ENCODE results near the gene NREP. TPM values are rescaled to one million over a fixed set of nuclear protein-coding genes. Genes with fewer than 3 reads are reported as not detected.

NREP gene
- total RNA-seq, 1 donor from 2014 or later: 465 TPM

GRCh38 chr5:111747337-111747736 is 9.7 kb downstream of the NREP start:
- peaks cover 30% of the 10 kb centered on the region for H3K4me1 ChIP-seq

GRCh38 chr5:111746791-111747190 is 10.2 kb downstream of the NREP start:
- Mint-ChIP-seq H3K36me3 (peaks cover 71% of the 10 kb centered on the region), H3K27ac (no peak overlapping the region), H3K4me1 (peaks cover 30% of the 10 kb centered on the region), H3K4me3 (no peak overlapping the region), H3K27me3 (ENCODE audit: insufficient read depth, low read depth) (no peaks in the 10 kb centered on the region), H3K9me3 (peaks cover 16% of the 10 kb centered on the region)
- H3K79me2 ChIP-seq (ENCODE audit: low read depth): peaks cover 100% of the 10 kb centered on the region
- no peak overlapping the region for H3K9ac ChIP-seq
- no peaks in the 10 kb centered on the region for H3K27me3 ChIP-seq
- no peak overlapping the region for H2AFZ ChIP-seq (replicated peaks)
- no peaks in the 10 kb centered on the region for H3F3A ChIP-seq (ENCODE audit: low read depth)
- H3K27ac ChIP-seq: no peak overlapping the region
- peaks cover 83% of the 10 kb centered on the region for H4K20me1 ChIP-seq (ENCODE audit: low read depth)
- peaks cover 32% of the 10 kb centered on the region for H3K4me1 ChIP-seq
- H3K9me3 ChIP-seq (ENCODE audit: low read depth): no peaks in the 10 kb centered on the region
- no peak overlapping the region for H3K4me2 ChIP-seq
- no peak overlapping the region for H3K4me3 ChIP-seq
- TF ChIP-seq EZH2phosphoT487 (IDR thresholded peaks at IDR 0.05): no peak
- TF ChIP-seq EZH2 (IDR thresholded peaks at IDR 0.05): no peak
- no peak for TF ChIP-seq CTCF (IDR thresholded peaks at IDR 0.05)
- no peaks in the 10 kb centered on the region for H3K36me3 ChIP-seq
- no peak for DNase-seq (ENCODE audit: low spot score)

More at GRCh38 chr5:111747337-111747736, 9.7 kb downstream of the NREP start:
- H3K4me3 Mint-ChIP-seq: no peak overlapping the region
- H3K9me3 ChIP-seq (ENCODE audit: low read depth): no peaks in the 10 kb centered on the region
- no peak for DNase-seq (ENCODE audit: low spot score)
- H3K9ac ChIP-seq: no peak overlapping the region
- H3K36me3 ChIP-seq: no peaks in the 10 kb centered on the region
- no peak overlapping the region for H3K4me2 ChIP-seq
- no peak overlapping the region for H3K27ac ChIP-seq
- H3K79me2 ChIP-seq (ENCODE audit: low read depth): peaks cover 100% of the 10 kb centered on the region
- peaks cover 26% of the 10 kb centered on the region for H3K4me1 Mint-ChIP-seq
- no peak overlapping the region for H3K4me3 ChIP-seq
- H3F3A ChIP-seq (ENCODE audit: low read depth): no peaks in the 10 kb centered on the region
- no peak for TF ChIP-seq CTCF (IDR thresholded peaks at IDR 0.05)
- TF ChIP-seq EZH2 (IDR thresholded peaks at IDR 0.05): no peak
- TF ChIP-seq EZH2phosphoT487 (IDR thresholded peaks at IDR 0.05): no peak
- no peaks in the 10 kb centered on the region for H3K27me3 ChIP-seq
- peaks cover 72% of the 10 kb centered on the region for H3K36me3 Mint-ChIP-seq
- H4K20me1 ChIP-seq (ENCODE audit: low read depth): peaks cover 83% of the 10 kb centered on the region
- H3K27me3 Mint-ChIP-seq (ENCODE audit: insufficient read depth, low read depth): no peaks in the 10 kb centered on the region
- no peak overlapping the region for H2AFZ ChIP-seq (replicated peaks)
- H3K9me3 Mint-ChIP-seq: peaks cover 18% of the 10 kb centered on the region
- H3K27ac Mint-ChIP-seq: no peak overlapping the region

GRCh38 chr5:111745075-111745739 is 11.8 kb downstream of the NREP start:
- DNase-seq (ENCODE audit: low spot score): no peak
- Mint-ChIP-seq H3K4me1 (peaks cover 36% of the 10 kb centered on the region), H3K27me3 (ENCODE audit: insufficient read depth, low read depth) (no peaks in the 10 kb centered on the region), H3K27ac (no peak overlapping the region), H3K9me3 (peaks cover 7% of the 10 kb centered on the region), H3K4me3 (no peak overlapping the region), H3K36me3 (peaks cover 73% of the 10 kb centered on the region)
- Histone ChIP-seq H3K27me3 (no peaks in the 10 kb centered on the region), H3K4me3 (no peak overlapping the region), H4K20me1 (ENCODE audit: low read depth) (peaks cover 84% of the 10 kb centered on the region), H3K36me3 (no peaks in the 10 kb centered on the region), H3K79me2 (ENCODE audit: low read depth) (peaks cover 100% of the 10 kb centered on the region), H3K4me2 (no peak overlapping the region), H3K9me3 (ENCODE audit: low read depth) (no peaks in the 10 kb centered on the region), H2AFZ (replicated peaks) (no peak overlapping the region), H3K9ac (no peak overlapping the region), H3F3A (ENCODE audit: low read depth) (no peaks in the 10 kb centered on the region), H3K27ac (no peak overlapping the region), H3K4me1 (peaks cover 33% of the 10 kb centered on the region)
- TF ChIP-seq EZH2 (IDR thresholded peaks at IDR 0.05): no peak
- no peak for TF ChIP-seq EZH2phosphoT487 (IDR thresholded peaks at IDR 0.05)
- TF ChIP-seq CTCF (IDR thresholded peaks at IDR 0.05): no peak

All from neural progenitor cell (in vitro differentiated cells).